K562 (cell line): ENCODE results near the gene KCND2. TPM values are rescaled to one million over a fixed set of nuclear protein-coding genes. Genes with fewer than 3 reads are reported as not detected.

ENCODE experiments used
- ATAC-seq: fragments of 200-7000 bp; cut with Tn5 transposase; 3 replicates; pipeline ENCODE4 v1.9.1; 2020; ENCODE audit warnings: moderate library complexity
- BruUV-seq: library from RNA; stranded (reverse); fragments of 400-500 nt; replicated peaks from 2 replicates; lab custom pipeline; 2021; lab: Mats Ljungman, UMichigan
- CTCF ChIA-PET: fragments of 300-600 bp; formaldehyde crosslinking; extraction: SDS; loops from one replicate; lab custom pipeline; 2021; ENCODE audit warnings: low intra/inter-chr PET ratio; lab: Yijun Ruan, JAX
- POLR2A ChIA-PET: fragments of 300-600, 350-650 bp; sonication (Branson Sonifier 250); formaldehyde crosslinking; extraction: SDS; loops from one replicate; lab custom pipeline; 2021; ENCODE audit warnings: antibody characterized with exemption, inconsistent platforms; lab: Yijun Ruan, JAX
- DNase-seq, 4 experiments: peaks; one replicate each; pipeline versions ENCODE4 v3.0.0 to v3.0.0-alpha.2; 2011 to 2018; ENCODE audit warnings: low spot score in 3 of 4, mixed read lengths in 3 of 4; ENCODE audit errors: extremely low read depth in 1 of 4
- FAIRE-seq: peaks from 2 replicates; lab custom pipeline; 2011; peaks lifted over from hg19 to GRCh38; lab: Jason Lieb, UNC
- H2AFZ ChIP-seq: 2 replicates; pipeline ENCODE4 v1.6.0; 2011; ENCODE audit warnings: low read depth, low read length, control low read depth, inconsistent platforms
- H3K27ac ChIP-seq: fragments of 200-600 bp; 3 replicates; pipeline ENCODE4 v1.8.0; 2011; ENCODE audit warnings: low read depth, mild to moderate bottlenecking, control low read depth, inconsistent platforms, low read length, moderate library complexity, mixed read lengths; ENCODE audit errors: extremely low read depth
- H3K27me3 ChIP-seq, 2 experiments: fragments of 300-600 bp in 1 of 2; 2 replicates in 1 of 2; 3 replicates in 1 of 2; pipeline versions ENCODE4 v1.6.0 to v1.8.0; 2011; ENCODE audit warnings: inconsistent platforms in 2 of 2, low read length in 2 of 2, mild to moderate bottlenecking in 1 of 2, mixed read lengths in 1 of 2, moderate library complexity in 1 of 2; ENCODE audit not compliant: control insufficient read depth in 2 of 2, insufficient read depth in 2 of 2
- H3K36me3 ChIP-seq: fragments of 300-600 bp; 3 replicates; pipeline ENCODE4 v1.8.0; 2011; ENCODE audit warnings: mild to moderate bottlenecking, low read length, inconsistent platforms; ENCODE audit not compliant: control insufficient read depth, insufficient read depth
- H3K4me1 ChIP-seq, 2 experiments: fragments of 200-600 bp in 1 of 2; replicated peaks in 1 of 2; 2 replicates in 1 of 2; 3 replicates in 1 of 2; pipeline versions ENCODE4 v1.5.1 to v1.8.0; 2011; ENCODE audit warnings: inconsistent platforms in 2 of 2, low read length in 2 of 2, mild to moderate bottlenecking in 1 of 2, mixed read lengths in 1 of 2, moderate library complexity in 1 of 2; ENCODE audit not compliant: control insufficient read depth in 2 of 2, insufficient read depth in 2 of 2
- H3K4me2 ChIP-seq: 2 replicates; pipeline ENCODE4 v1.6.1; 2011; ENCODE audit warnings: low read length, control low read depth, inconsistent platforms, mixed read lengths; ENCODE audit not compliant: insufficient read depth
- H3K4me3 ChIP-seq: fragments of 200-600 bp; sonication (generic), shearing (Covaris generic); 2 replicates; pipeline ENCODE4 v1.5.1; 2016; ENCODE audit warnings: control low read depth, inconsistent platforms
- H3K79me2 ChIP-seq: fragments of 200-600 bp; 3 replicates; pipeline ENCODE4 v1.8.0; 2011; ENCODE audit warnings: low read length, inconsistent platforms; ENCODE audit not compliant: control insufficient read depth, insufficient read depth
- H3K9ac ChIP-seq, 2 experiments: 2 replicates each; pipeline versions ENCODE4 v1.6.0 to v1.6.1; 2011; ENCODE audit warnings: low read depth in 2 of 2, low read length in 2 of 2, control low read depth in 1 of 2, inconsistent platforms in 1 of 2, mild to moderate bottlenecking in 1 of 2, mixed read lengths in 1 of 2; ENCODE audit not compliant: insufficient read depth in 1 of 2
- H3K9me1 ChIP-seq: one replicate; pipeline ENCODE4 v1.6.0; 2011; ENCODE audit warnings: inconsistent platforms, mild to moderate bottlenecking, low read length, moderate library complexity; ENCODE audit not compliant: control insufficient read depth, insufficient read depth
- H3K9me3 ChIP-seq: replicated peaks from 2 replicates; pipeline ENCODE4 v1.5.1; 2011; ENCODE audit warnings: low read depth, low read length, inconsistent platforms; ENCODE audit not compliant: control insufficient read depth, insufficient read depth
- H4K20me1 ChIP-seq: replicated peaks from 2 replicates; pipeline ENCODE4 v1.6.1; 2011; ENCODE audit warnings: low read length, inconsistent platforms, mixed read lengths; ENCODE audit not compliant: control insufficient read depth, insufficient read depth
- CREB5 ChIP-seq: fragments of 250-450 bp; sonication (Bioruptor Pico); IDR thresholded peaks from 2 replicates; pipeline ENCODE4 v1.5.0; 2020; ENCODE audit warnings: mild to moderate bottlenecking
- CTCF ChIP-seq, 3 experiments: IDR thresholded peaks in 2 of 3; conservative IDR thresholded peaks in 1 of 3; 2 replicates each; pipeline ENCODE4 v1.5.1; 2011 to 2012; ENCODE audit warnings: low read length in 3 of 3, mild to moderate bottlenecking in 3 of 3, control low read depth in 2 of 3, improper control_type of control experiment in 1 of 3, inconsistent platforms in 1 of 3, low read depth in 1 of 3, mixed read lengths in 1 of 3, moderate library complexity in 1 of 3; ENCODE audit not compliant: insufficient read depth in 2 of 3
- JUN ChIP-seq, 2 experiments: sonication (generic) in 1 of 2; formaldehyde crosslinking in 1 of 2; IDR thresholded peaks; 2 replicates each; pipeline versions ENCODE4 v1.6.1 to v1.8.0; 2012 to 2022; ENCODE audit warnings: borderline replicate concordance in 2 of 2, mild to moderate bottlenecking in 2 of 2, improper control_type of control experiment in 1 of 2, low read depth in 1 of 2, low read length in 1 of 2, missing genetic modification reagents in 1 of 2
- RAD21 ChIP-seq, 2 experiments: fragments of 250-450 bp in 1 of 2; fragments of 450-650 bp in 1 of 2; sonication (Bioruptor Pico) in 1 of 2; formaldehyde crosslinking in 1 of 2; IDR thresholded peaks in 1 of 2; conservative IDR thresholded peaks in 1 of 2; 2 replicates each; pipeline versions ENCODE4 v1.4.0 to v1.8.0; 2020 to 2022; ENCODE audit warnings: mild to moderate bottlenecking in 2 of 2, moderate library complexity in 1 of 2
- SIN3A ChIP-seq, 2 experiments: fragments of 150-350 bp in 1 of 2; IDR thresholded peaks; 2 replicates each; pipeline ENCODE4 v1.6.1; 2011 to 2016; ENCODE audit warnings: borderline replicate concordance in 2 of 2, low read depth in 2 of 2, low read length in 2 of 2, mild to moderate bottlenecking in 2 of 2, moderate library complexity in 2 of 2; ENCODE audit not compliant: control insufficient read depth in 1 of 2
- SMC3 ChIP-seq: conservative IDR thresholded peaks from 2 replicates; pipeline ENCODE4 v1.6.1; 2011; ENCODE audit warnings: low read depth, low read length, improper control_type of control experiment; ENCODE audit not compliant: insufficient read depth
- SP1 ChIP-seq: sonication (generic); formaldehyde crosslinking; IDR thresholded peaks from 2 replicates; pipeline ENCODE4 v1.8.1; 2022; ENCODE audit warnings: mild to moderate bottlenecking, missing genetic modification reagents
- ZNF444 ChIP-seq: fragments of 250-450 bp; sonication (Bioruptor Pico); IDR thresholded peaks from 2 replicates; pipeline ENCODE4 v1.4.0; 2020; ENCODE audit warnings: mild to moderate bottlenecking, moderate library complexity
- WGBS: fragments of 100-300 bp; shearing (Covaris generic); methylation state at CpG from one replicate; pipeline ENCODE4 v1.1.6; 2016; ENCODE audit warnings: low coverage, mixed read lengths; ENCODE audit not compliant: insufficient coverage; ENCODE audit errors: missing lambda C conversion rate; 5-methylcytosine and 5-hydroxymethylcytosine counted together
- in situ Hi-C: fragments of 300-500 bp; cut with MboI; formaldehyde crosslinking; loops from 4 replicates; pipeline ENCODE4 v1.15.0; 2018; ENCODE audit warnings: inconsistent platforms, mixed read lengths
- intact Hi-C: fragments of 100-400 bp; cut with micrococcal nuclease; formaldehyde crosslinking; loops from 2 replicates; pipeline ENCODE4 v1.14.2; 2022
- polyA plus RNA-seq, 8 experiments: library from polyadenylated mRNA; depleted of rRNA in 4 of 8; stranded (reverse) in 5 of 8; unstranded in 3 of 8; fragments of >200 nt; fragmentation: Nextera tagmentation in 2 of 8; fragmentation: Illumina TruSeq in 1 of 8; extraction: Ambion mirVana in 2 of 8; extraction: Trizol in 1 of 8; gene quantifications; 2 replicates each; pipeline versions ENCODE4 v1.2.1 to v1.2.3, GENCODE V29; 2011 to 2014; ENCODE audit warnings: inconsistent platforms in 1 of 8, missing spikeins in 1 of 8
- total RNA-seq, 7 experiments: library from RNA; depleted of rRNA in 6 of 7; stranded (reverse); fragments of >200 nt in 6 of 7; fragmentation: Illumina TruSeq in 2 of 7; extraction: Trizol in 2 of 7; gene quantifications; 2 replicates each; pipeline versions ENCODE4 v1.2.1 to v1.2.3, GENCODE V29; 2011 to 2021; ENCODE audit warnings: low replicate concordance in 1 of 7
- TF ChIP-seq, protein P1 (sequence below): fragments of 450-650 bp; formaldehyde crosslinking; conservative IDR thresholded peaks from 2 replicates; pipeline ENCODE4 v1.4.0; 2022; ENCODE audit warnings: mild to moderate bottlenecking, missing genetic modification characterization
- TF ChIP-seq, protein P2 (sequence below): fragments of 450-650 bp; formaldehyde crosslinking; IDR thresholded peaks from 2 replicates; pipeline ENCODE4 v1.4.0; 2020; ENCODE audit warnings: mild to moderate bottlenecking, moderate library complexity

KCND2 gene
- total and polyA plus RNA-seq, 9 of the 15 experiments (the other 6 are each of a cell fraction or from before 2014, with no cell fraction given), result 0.03 to 0.12 TPM; not detected in 7

DNA sequence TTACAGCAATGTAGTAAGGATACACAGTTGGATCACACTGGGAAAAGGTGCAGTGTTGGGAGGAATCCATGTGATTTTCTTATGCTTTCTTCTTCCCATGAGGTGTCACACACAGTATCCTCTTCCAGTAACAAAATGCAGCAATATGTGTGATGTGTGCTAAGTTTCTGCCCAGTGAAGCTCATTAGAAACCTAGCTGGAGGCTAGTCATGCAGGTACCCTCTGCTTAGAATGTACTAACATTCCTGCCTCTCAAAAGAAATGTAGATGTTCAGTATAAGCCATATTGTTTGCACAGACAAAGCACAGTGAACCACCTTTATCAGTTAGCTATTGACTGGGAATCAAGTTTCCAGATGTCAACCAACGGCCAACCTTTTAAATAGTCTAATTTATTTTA is 12.9 kb upstream of the KCND2 start (continued):
- TF ChIP-seq SIN3A (IDR thresholded peaks at IDR 0.05; ENCODE audit: borderline replicate concordance in 2 of 2, control insufficient read depth in 1 of 2, low read depth in 2 of 2, low read length in 2 of 2) (no peak), SP1 (CRISPR knock-in tag) (no peak)
- TF ChIP-seq, protein P1, sequence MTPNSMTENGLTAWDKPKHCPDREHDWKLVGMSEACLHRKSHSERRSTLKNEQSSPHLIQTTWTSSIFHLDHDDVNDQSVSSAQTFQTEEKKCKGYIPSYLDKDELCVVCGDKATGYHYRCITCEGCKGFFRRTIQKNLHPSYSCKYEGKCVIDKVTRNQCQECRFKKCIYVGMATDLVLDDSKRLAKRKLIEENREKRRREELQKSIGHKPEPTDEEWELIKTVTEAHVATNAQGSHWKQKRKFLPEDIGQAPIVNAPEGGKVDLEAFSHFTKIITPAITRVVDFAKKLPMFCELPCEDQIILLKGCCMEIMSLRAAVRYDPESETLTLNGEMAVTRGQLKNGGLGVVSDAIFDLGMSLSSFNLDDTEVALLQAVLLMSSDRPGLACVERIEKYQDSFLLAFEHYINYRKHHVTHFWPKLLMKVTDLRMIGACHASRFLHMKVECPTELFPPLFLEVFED (CRISPR knock-in tag), result no peak

DNA sequence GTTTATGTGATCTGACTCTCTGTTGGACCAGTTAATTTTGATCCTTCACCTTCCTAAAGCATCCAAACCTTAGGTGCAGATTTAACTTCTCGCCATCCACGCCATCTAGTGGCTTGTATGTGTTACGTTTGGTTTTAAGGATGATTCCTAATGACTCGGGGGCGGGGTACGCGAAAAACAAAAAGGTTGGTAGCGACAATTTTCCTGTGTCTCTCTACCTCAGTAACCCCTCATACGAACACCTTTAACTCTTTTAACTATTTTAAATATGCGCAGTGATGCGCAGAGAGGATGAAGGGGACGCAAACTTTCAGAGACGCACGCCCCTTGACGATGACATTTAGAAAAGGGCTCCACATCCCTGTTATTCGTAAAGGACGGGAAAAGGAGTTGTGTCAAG is 714 bp upstream of the KCND2 start:
- no peaks in the 10 kb centered on the region for H3K9me3 ChIP-seq
- peaks cover 0 to 12% of the 10 kb centered on the region in 2 experiments; a peak in 2 of 5 replicates for H3K4me1 ChIP-seq
- ChIA-PET POLR2A (no interaction called here), CTCF (interaction anchor here (1.6 kb wide), 1 partner anchor 1002 kb away, joined by 6 read pairs; no protein-coding TSS in a partner anchor)
- H3K4me2 ChIP-seq, result no peak overlapping the region
- no peaks in the 10 kb centered on the region for H4K20me1 ChIP-seq
- peak; percentile 56 to 70 (median 64) for DNase-seq
- no peak overlapping the region for H3K9ac ChIP-seq
- FAIRE-seq, result peak; percentile 90
- no peaks in the 10 kb centered on the region for H3K9me1 ChIP-seq
- H3K4me3 ChIP-seq, result no peak overlapping the region
- no peak overlapping the region for H3K27ac ChIP-seq
- no peaks in the 10 kb centered on the region for H3K79me2 ChIP-seq
- in situ Hi-C loops (no loop called here), intact Hi-C loops (loop anchor here (1.0 to 10.0 kb wide), 4 partner anchors 285 to 1002 kb away; no protein-coding TSS in a partner anchor)
- peak; percentile 85 for ATAC-seq
- 12% methylated on average over 17 of the region's 17 CpGs for whole genome bisulfite sequencing
- H2AFZ ChIP-seq, result peak overlapping the region; percentile 41; the same call in 1 of the 2 replicates
- peaks cover 8 to 13% of the 10 kb centered on the region in 2 experiments; a peak in 3 of 5 replicates for H3K27me3 ChIP-seq
- BruUV-seq, result no TSS peak
- no peaks in the 10 kb centered on the region for H3K36me3 ChIP-seq
- TF ChIP-seq ZNF444 (CRISPR knock-in tag), result no peak
- TF ChIP-seq RAD21 (CRISPR knock-in tag; conservative IDR thresholded peaks at IDR 0.05 in 1 of 2, IDR thresholded peaks at IDR 0.05 in 1 of 2), result peak; percentile 52 to 81
- peak; percentile 56 to 80 (median 71) for TF ChIP-seq CTCF (IDR thresholded peaks at IDR 0.05 in 2 of 3, conservative IDR thresholded peaks at IDR 0.05 in 1 of 3; ENCODE audit: insufficient read depth in 2 of 3, low read depth in 1 of 3, low read length in 3 of 3)
- TF ChIP-seq, protein P2, sequence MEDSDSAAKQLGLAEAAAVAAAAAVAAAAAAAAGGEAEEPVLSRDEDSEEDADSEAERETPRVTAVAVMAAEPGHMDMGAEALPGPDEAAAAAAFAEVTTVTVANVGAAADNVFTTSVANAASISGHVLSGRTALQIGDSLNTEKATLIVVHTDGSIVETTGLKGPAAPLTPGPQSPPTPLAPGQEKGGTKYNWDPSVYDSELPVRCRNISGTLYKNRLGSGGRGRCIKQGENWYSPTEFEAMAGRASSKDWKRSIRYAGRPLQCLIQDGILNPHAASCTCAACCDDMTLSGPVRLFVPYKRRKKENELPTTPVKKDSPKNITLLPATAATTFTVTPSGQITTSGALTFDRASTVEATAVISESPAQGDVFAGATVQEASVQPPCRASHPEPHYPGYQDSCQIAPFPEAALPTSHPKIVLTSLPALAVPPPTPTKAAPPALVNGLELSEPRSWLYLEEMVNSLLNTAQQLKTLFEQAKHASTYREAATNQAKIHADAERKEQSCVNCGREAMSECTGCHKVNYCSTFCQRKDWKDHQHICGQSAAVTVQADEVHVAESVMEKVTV (CRISPR knock-in tag), result 0 out of 2 replicates have a peak, but pooled peaks have one; percentile 29
- no peak for TF ChIP-seq JUN (IDR thresholded peaks at IDR 0.05; ENCODE audit: borderline replicate concordance, low read depth, low read length)
- no peak for TF ChIP-seq JUN (CRISPR knock-in tag; IDR thresholded peaks at IDR 0.05; ENCODE audit: borderline replicate concordance)
- TF ChIP-seq CREB5 (CRISPR knock-in tag), result no peak
- peak; percentile 44 for TF ChIP-seq SMC3
